HG02970 (cell line): ENCODE results near the gene ARSB.

Experiments used
- ATAC-seq: cut with Tn5 transposase; IDR thresholded peaks from one replicate; pipeline ENCODE4 v1.9.1; 2021; ENCODE audit warnings: mild to moderate bottlenecking, moderate library complexity, moderate number of reproducible peaks; ENCODE audit not compliant: unreplicated experiment, low FRiP score

ARSB gene

GRCh38 chr5:78761840-78762239, 223.3 kb downstream of the ARSB start:
- no peak for ATAC-seq

GRCh38 chr5:78760770-78761169, 224.3 kb downstream of the ARSB start:
- no peak for ATAC-seq

GRCh38 chr5:78760366-78760765, 224.7 kb downstream of the ARSB start:
- ATAC-seq, result no peak

GRCh38 chr5:78758169-78758839, 226.8 kb downstream of the ARSB start:
- peak; percentile 53 for ATAC-seq

- ATAC-seq, result peak; percentile 41
These were observed 227.6 kb downstream of the ARSB start for GRCh38 chr5:78757269-78758053.

- ATAC-seq, result peak; percentile 5
These were observed 228.3 kb downstream of the ARSB start for GRCh38 chr5:78756858-78757257.

- no peak for ATAC-seq
These were observed 229.2 kb downstream of the ARSB start for GRCh38 chr5:78755822-78756429.

GRCh38 chr5:78754655-78755054, 230.5 kb downstream of the ARSB start:
- ATAC-seq, result no peak

GRCh38 chr5:78753093-78753531, 232.0 kb downstream of the ARSB start:
- ATAC-seq, result no peak

- no peak for ATAC-seq
These were observed 233.2 kb downstream of the ARSB start for GRCh38 chr5:78751872-78752271.

GRCh38 chr5:78750281-78750680, 234.8 kb downstream of the ARSB start:
- ATAC-seq, result no peak

- no peak for ATAC-seq
These were observed 237.3 kb downstream of the ARSB start for GRCh38 chr5:78747705-78748359.

- ATAC-seq, result no peak
These were observed 238.1 kb downstream of the ARSB start for GRCh38 chr5:78747055-78747454.

GRCh38 chr5:78746021-78746770, 238.9 kb downstream of the ARSB start:
- no peak for ATAC-seq

GRCh38 chr5:78744951-78745534, 240.1 kb downstream of the ARSB start:
- ATAC-seq, result no peak

GRCh38 chr5:78741019-78741418, 244.1 kb downstream of the ARSB start:
- ATAC-seq, result no peak

- no peak for ATAC-seq
These were observed 246.3 kb downstream of the ARSB start for GRCh38 chr5:78738693-78739300.

- no peak for ATAC-seq
These were observed 247.0 kb downstream of the ARSB start for GRCh38 chr5:78738104-78738503.

- no peak for ATAC-seq
These were observed 249.2 kb downstream of the ARSB start for GRCh38 chr5:78735834-78736463.
